GM18951 (cell line): ENCODE data around the gene CISH.

ENCODE experiments used
- POLR2A ChIP-seq: IDR thresholded peaks from 4 replicates; pipeline ENCODE4 v1.6.1; 2011; ENCODE audit warnings: mild to moderate bottlenecking; ENCODE audit not compliant: insufficient read length, insufficient read depth; ENCODE audit errors: extremely low read depth
- in situ Hi-C: fragments of 300-500 bp; cut with MboI; formaldehyde crosslinking; loops from one replicate; pipeline ENCODE4 v1.12.0; 2022; ENCODE audit warnings: low sequenced_read_pairs, mixed read lengths, inconsistent platforms; ENCODE audit not compliant: unreplicated experiment

CISH gene

DNA sequence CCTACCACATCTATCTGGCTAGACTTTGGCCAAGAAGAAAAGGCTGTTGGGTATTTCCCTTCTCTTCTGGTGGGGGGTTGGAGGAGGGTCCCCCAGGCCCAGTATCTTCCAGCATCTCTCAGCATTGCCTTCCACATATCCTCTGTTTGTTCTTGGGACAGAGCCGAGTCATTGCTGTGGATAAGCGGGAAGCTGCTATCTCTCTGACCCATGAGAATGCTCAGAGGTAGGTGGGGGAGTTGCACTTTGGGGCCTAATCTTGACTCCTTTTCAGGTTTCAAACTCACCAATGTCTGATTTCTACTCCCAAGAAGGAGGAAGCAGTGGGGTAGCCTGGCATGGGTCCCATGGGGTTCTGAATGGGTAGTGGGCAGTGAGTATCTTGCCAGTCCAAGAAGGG is 34.2 kb downstream of the CISH start:
- TF ChIP-seq POLR2A: no peak
- in situ Hi-C loops: no loop called here

DNA sequence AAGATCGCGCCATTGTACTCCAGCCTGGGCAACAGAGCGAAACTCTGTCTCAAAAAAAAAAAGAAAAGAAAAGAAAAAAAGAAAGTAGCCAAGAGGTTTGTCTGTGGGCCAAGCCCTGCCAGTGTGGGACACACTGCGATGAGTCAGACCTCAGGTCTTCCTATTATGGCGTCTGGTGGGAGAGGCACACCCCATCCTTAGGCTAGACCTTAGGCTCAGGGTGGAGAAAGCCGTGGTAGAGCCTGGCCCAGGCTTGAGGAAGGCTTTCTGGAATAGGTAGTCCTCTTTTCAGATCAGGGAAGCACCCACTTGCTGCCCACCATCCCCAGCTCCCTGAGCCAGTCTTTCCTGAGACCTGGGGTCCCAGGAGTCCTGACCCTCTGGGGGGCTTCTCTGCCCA is 36.2 kb downstream of the CISH start:
- in situ Hi-C loops: no loop called here
- no peak for TF ChIP-seq POLR2A

DNA sequence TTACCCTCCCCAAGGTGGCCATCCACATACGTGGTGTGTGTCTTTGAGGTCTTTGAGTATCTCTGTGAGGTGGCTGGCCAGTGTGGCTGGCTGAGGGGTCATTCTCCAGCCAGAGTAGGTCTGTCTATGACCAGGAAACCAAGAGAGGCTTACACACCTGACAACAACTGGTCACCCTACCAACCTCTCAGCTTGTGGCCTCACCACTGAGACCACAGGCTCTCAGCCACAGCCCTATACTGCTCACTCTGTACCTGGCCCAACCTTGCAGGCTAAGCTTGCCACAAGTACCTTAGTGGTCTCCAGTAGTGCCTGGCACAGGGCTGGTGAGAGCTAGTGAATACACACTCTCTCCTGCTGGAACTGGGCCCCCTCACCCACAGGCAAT is 37.1 kb downstream of the CISH start:
- TF ChIP-seq POLR2A: no peak
- in situ Hi-C loops: loop anchor here (5.0 kb wide), 1 partner anchor 38 kb away; the partner anchor contains the start of gene CISH

DNA sequence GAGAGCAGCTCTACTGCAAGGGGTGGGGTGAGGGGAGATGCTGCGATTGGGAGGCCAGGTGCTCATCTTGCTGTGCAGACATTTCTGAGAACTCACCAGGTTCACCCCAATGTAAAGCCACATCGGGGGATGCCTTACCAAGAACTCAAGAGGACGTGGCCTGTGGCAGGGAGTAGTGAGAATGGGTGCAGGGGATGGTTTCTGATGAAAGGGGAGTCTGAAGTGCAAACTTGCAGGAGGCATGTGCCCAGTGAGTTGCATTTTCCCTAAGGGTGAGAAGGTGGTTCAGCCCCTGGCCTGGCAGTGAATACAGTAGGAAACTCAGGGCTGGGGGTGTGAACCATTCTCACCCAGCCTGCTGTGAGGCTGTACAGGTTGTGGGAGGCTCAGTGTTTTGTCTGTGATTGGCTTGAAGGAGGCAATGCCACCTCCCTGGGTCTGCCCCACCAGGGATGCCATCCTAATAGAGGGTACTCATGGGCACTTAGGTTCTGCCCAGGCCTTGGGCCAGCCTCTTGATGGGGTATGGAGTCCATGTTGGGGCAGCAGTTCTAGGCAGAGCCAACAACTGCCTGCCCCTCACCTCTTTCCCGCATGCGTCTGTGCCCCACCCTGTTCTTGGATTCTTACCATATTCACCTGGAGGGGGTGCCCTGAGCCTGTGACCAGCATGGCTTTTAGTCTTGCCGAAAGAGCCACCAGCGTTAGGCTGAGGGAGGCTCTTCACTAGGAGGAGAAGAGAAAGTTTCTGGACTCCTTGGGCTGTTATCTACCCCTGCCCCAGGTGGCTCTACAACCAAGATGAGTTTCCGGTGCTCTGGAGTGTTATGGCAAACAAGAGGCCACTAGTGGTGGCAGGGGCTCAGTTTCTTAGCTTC is 37.8 kb downstream of the CISH start:
- no peak for TF ChIP-seq POLR2A
- in situ Hi-C loops: loop anchor here (5.0 kb wide), 1 partner anchor 38 kb away; the partner anchor contains the start of gene CISH

DNA sequence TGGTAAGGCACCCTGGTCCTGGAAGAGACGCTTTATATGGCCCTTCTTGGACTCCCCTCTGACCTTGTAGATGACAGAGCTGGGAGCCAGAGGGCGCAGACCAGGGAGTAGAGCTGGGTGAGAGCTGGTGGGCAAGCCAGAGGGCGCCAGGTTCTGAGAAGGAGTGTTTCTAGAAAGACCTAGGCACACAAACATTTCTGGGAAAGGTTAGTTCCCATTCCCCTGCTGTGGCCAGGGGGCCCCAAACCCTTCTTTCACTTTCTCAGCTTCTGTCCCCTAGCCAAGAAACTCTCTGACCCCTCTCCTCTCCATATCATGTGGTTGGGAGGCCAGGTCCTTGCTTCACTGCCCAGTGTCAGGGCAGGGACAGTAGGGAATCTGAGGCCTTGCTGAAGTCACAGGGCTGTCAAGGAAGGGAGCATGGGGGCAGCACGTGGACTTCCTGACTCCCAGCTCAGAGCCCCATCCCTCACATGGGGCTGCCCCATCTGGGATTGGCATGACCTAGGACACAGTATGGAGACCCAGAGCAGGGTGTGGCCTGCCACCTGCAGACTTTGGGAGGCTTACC is 38.7 kb downstream of the CISH start:
- TF ChIP-seq POLR2A: no peak
- in situ Hi-C loops: loop anchor here (5.0 kb wide), 1 partner anchor 39 kb away; the partner anchor contains the start of gene CISH

DNA sequence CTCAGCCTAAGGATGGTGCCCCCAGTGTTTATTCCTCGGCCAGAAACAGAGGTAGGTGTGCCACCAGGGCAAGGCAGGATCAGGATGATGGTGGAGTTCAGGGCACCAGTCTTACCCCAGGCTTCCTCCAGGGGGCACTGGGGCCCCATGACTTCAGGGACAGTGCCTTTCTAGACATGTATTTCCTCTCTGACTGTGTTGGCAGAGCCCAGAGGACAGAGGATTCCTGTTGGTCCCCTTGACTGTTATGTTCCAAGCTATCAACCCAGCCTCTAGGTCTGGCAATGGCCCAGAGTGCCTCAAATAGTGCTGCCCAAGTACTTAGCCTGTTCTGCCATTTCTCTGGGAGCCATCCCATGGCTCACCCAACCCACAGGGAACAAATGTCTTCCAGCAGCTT is 39.4 kb downstream of the CISH start:
- TF ChIP-seq POLR2A: no peak
- in situ Hi-C loops: loop anchor here (5.0 kb wide), 1 partner anchor 40 kb away; the partner anchor contains the start of gene CISH

DNA sequence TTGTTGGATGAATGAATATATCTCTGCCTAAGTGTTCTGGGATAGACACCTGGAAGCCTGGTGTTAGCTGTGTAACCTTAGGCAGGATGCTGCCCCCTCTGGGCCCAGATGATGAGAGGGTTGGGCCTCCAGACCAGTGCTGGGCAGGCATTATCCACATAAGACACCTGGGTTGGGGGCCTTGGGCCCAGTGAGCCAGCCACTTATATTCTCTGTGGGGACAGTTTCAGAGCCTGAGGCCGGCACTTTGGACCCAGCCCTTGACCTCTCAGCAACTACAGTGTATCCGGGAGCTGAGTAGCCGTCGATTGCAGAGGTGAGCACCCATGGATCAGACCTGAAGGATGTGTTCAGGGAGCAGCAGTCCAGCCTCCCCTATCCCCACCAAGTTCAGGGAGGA is 40.1 kb downstream of the CISH start:
- TF ChIP-seq POLR2A: no peak
- in situ Hi-C loops: loop anchor here (5.0 kb wide), 1 partner anchor 41 kb away; the partner anchor contains the start of gene CISH

DNA sequence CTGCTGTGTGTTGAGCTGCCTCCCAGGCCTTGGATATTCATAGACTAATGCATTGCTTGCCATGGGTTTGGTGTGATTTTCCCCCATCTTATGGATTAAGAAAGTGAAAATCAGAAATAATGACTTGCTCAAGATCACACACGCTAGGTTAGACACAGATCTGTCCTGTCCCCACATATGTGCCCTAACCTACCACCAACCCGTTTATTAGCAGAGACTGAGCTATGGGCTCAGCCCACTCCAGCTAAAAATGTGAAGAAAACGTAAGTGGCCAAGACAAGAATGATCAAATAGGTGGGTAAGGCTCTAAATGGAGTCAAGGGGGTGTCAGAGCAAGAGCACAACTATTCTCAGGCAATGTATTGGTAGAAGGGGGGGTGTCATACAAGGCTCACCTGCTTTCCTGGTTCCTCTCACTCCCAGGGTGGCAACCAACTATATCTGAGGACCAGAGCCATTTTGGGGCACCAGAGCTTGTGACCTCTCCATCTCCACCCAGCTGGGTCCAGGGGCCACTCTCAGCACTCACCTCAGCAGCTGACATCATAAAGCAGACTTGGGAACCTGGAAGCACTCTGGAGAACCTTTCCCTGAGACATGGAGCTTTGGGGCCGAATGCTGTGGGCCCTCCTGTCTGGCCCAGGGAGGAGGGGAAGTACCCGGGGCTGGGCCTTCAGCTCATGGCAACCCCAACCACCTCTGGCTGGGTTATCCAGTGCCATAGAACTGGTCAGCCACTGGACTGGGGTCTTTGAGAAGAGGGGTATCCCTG is 40.9 kb downstream of the CISH start:
- in situ Hi-C loops: loop anchor here (5.0 kb wide), 1 partner anchor 42 kb away; the partner anchor contains the start of gene CISH
- no peak for TF ChIP-seq POLR2A

DNA sequence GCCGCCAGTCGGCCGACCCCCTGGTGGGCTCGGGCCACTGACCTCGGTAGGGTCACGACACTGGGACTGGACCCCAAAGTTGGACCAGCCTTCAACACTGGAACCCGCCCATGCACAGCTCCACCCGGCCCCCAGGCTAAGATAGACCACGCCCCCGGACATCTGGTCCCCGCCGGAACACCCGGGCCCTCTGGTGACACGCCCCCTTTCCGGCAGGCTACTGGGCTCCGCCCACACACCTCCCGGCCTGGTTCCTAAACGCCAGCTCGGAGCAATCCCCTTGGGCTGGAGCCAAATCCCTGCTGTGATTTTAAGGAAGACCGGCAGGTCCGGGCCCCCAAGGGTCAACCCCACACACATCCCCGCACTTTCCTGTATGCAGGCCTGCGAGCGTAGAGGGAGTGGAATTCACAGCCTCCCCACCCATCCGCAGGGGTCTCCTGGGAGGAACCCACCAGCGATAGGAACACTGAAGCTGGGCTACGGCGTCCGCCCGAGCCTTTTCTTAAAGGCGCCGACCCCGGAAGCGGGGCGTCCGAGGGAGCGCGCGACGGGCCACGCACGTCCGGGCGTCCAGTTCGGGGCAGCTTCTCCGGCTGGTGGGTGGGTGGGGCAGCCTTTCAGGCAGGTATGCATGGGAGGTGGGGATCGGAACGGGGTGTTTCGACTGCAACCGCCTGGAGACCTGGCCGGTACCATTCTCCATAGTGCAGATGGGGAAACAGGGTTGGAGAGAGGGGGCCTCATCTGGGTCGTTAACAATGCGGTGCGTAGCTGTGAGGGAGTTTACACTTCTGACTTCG is 42.4 kb downstream of the CISH start, which contains the start of gene HEMK1:
HEMK1 (plus strand) TSS at position 576 of the 803 bp plus-strand sequence. CDS start 1,583 bp downstream, outside the sequence.
- peak; percentile 72 for TF ChIP-seq POLR2A
- in situ Hi-C loops: no loop called here

DNA sequence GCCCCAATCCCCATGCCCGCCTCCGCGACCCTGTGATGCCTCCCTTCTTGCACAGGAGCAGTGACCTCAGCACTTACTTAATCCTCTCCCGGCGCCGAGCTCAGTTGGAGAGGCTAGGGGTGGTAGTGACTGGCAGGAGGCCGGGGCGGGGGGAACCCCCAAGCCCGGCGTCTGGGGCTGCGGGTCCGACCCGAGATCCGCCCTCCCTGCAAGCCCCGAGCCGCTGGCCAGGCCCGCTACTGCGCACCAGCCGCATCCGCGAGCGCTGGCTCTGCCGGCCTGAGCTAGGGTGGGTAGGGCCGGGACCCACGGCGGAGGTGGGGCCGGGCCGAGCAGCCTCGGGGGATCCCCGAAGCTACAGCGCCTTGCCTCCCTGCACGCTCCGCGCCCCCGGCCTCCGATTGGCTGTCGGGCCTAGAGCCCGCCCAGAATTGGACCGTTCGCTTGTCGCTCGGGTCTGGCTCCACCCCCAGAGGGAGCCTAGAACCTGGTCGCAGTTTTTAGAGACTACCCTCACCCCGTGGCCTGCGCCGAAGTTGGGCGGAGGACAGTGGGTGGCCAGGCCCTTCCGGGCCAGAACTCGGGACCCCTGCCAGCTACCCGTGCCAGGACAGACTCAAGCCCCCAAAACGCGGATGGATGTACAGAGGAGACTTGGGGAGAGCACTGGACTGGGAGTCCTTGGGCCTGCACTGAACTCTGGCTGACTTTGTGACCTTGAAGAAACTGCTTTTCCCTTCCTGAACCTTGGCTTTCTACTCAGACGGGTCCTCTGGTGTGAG is 44.0 kb downstream of the CISH start, which contains the start of gene C3orf18:
C3orf18 (minus strand) TSS at position 362 of the 782 bp plus-strand sequence. CDS start 2,048 bp downstream, outside the sequence.
- peak; percentile 59 for TF ChIP-seq POLR2A
- in situ Hi-C loops: no loop called here

DNA sequence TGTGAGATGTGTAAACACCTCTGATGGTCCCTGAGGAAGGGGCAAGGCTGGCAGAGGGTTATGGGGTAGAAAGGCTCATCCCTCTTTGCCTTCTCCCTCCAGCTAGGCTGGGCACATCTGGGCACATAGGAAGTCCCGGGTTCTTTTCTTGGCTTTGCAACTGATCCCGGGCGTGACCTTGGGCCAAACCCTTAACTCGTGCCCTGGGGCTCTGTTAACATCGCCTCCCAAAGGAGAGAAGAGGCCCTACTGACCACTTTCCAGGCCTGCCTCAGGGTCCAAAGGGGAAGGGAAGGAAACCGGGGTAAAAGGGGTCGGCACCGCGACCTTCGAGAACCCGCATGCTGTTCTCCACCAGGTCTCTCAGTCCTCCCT is 44.6 kb downstream of the CISH start:
- in situ Hi-C loops: no loop called here
- TF ChIP-seq POLR2A: no peak
